Colon (tissue), 2 donors: ENCODE data around the gene CLSTN2.

Experiments used
- FAIRE-seq: peaks from 2 replicates; lab custom pipeline; 2012; peaks lifted over from hg19 to GRCh38; lab: Jason Lieb, UNC
- donor health status: control.
- donor health status: control.

CLSTN2 gene

DNA sequence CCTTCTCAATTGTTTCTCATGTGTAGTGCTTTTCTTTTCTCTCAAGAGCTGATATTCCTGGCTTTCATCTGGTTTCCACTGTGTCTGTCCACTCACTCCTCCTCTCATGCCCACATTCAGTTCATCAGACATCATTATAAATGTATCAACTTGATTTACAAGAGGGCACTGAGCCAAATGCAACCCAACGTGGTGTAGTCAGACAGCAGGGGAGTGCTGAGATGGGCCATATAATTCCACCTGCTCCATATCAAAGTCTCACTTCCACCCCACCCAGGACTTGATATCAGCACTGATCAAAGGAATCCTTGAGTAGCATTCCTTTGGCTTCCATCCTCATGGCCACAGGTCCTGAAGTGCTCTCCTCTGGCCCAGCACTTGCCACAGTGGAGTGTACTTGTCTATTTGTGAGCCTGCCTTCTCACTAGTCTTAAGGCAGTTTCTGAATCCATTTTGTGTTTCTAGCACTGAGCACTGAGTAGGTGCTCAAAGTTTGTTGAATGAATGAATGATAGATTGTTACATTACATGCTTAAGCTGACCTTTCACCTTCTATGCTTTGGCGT lies 252.8 kb downstream of the CLSTN2 start:
- no peak for FAIRE-seq

- no peak for FAIRE-seq
These were observed 253.3 kb downstream of the CLSTN2 start for GRCh38 chr3:140188285-140188684.

- peak; percentile 70 for FAIRE-seq
These were observed 254.3 kb downstream of the CLSTN2 start for GRCh38 chr3:140189267-140189666.

GRCh38 chr3:140189976-140190375 lies 255.0 kb downstream of the CLSTN2 start:
- FAIRE-seq: no peak

DNA sequence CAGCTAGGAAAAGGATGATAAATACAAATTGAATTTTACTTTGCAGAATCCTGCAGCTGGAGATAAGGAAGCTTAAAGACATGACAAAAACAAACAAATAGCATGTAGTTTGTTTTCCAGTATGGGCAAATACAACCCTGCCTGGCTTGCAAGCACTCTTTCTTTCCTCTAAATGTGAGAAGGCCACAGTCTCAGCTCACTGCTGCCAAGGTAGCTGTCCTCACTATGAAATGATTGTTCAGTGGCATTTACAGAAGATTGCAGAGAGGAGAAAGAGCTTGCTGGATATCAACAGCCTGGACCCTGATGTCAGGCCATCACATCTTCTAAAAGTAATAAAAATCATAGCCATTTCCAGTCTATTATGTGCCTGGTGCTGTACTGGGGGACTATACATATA lies 262.0 kb downstream of the CLSTN2 start:
- no peak for FAIRE-seq

DNA sequence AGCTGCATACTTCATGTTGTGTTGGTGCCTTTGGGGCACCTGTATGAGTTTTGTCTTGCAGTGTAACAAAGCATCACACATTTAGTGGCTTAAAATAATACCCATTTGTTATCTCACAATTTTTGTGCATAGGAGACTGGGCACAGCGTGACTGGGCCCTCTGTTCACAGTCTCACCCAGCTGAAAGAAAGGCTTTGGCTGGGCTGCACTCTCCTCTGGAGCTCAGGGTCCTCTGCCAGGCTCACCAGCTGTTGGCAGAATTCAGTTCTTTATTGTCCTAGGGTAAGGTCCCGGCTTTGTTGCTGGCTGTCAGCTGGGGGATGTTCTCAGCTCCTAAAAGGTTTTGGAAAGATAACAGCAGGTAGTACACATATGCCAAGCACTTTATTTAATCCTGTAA lies 263.3 kb downstream of the CLSTN2 start:
- FAIRE-seq: no peak

GRCh38 chr3:140199008-140199407 lies 264.0 kb downstream of the CLSTN2 start:
- FAIRE-seq: no peak

DNA sequence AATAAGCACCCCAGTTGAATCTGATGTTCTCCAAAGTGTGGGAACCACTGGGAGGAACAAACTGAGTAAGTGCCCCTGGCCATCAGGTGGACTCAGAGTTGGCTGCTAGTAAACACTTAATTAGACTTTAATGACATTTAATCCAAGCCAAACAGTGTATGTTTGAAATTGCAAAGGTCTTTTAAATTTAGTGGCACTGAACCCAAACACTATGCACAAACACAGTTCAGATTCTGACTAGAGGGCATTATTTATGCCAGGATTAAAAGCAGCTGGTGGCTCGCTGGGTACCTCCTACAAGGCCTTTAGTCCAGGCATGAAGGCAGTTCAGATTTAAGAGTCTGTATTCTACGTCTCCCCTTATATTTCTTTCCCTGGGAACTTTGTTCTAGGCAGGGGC lies 264.8 kb downstream of the CLSTN2 start:
- FAIRE-seq: no peak

DNA sequence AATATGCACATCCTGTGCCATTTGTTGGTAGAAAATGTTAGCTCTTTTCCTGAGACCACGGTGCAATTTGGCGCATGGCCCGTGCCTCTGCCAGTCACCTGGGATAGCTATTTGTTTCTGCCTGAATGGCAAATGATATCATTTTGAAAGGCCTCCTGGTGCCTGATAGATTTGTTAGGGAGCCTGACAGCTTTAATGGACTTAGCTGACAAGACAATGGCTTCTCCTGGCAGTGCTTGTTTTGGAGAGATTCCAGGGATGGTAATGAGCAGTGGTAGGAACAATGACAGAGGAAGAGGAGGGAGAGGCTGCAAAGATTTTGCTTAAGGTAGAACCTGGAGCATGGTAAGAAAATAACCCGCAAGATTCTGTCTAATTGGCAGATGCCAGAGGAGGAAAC lies 268.5 kb downstream of the CLSTN2 start:
- FAIRE-seq: no peak

- FAIRE-seq: no peak
These were observed 269.4 kb downstream of the CLSTN2 start for GRCh38 chr3:140204271-140204984.

DNA sequence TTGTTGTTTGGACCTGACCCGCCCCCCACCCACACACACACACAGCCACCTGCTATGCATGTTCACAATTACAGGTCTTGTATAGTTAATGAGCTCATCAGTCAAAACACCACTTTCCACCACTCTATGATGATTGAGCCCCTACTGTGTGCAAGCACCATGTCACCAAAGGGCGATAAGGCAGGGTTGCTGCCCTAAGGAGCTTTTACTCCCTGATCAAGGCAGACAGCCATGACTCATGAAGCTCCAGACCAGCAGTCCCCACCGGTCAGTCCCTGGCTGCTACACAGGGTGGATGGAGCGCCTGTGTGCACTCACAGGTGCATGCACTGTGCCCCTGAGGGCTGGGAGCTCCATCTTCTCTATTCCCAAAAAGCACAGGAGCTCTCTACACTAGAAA lies 270.6 kb downstream of the CLSTN2 start:
- FAIRE-seq: no peak

- FAIRE-seq: no peak
These were observed 271.4 kb downstream of the CLSTN2 start for GRCh38 chr3:140206196-140207040.

DNA sequence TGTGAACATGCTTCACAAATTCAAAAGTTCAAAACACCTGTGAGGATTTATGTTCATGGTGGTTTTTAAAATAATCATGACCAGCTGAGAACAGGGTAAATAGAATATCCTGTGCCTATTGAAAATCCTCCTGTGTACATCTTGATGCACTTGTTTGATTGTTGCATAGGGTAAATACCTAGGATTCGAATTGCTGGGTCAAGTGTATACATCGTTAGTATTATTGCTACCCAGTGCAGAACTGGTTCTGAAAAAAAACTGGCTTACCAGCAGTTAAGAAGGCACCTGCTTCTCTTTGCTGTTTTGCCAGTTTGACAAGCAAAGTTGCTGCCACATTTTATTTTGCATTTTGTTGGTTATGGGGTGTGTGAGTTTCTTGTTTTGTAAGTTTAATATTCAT lies 272.6 kb downstream of the CLSTN2 start:
- FAIRE-seq: no peak

- no peak for FAIRE-seq
These were observed 281.3 kb downstream of the CLSTN2 start for GRCh38 chr3:140216249-140216648.

- no peak for FAIRE-seq
These were observed 284.3 kb downstream of the CLSTN2 start for GRCh38 chr3:140219291-140219690.

DNA sequence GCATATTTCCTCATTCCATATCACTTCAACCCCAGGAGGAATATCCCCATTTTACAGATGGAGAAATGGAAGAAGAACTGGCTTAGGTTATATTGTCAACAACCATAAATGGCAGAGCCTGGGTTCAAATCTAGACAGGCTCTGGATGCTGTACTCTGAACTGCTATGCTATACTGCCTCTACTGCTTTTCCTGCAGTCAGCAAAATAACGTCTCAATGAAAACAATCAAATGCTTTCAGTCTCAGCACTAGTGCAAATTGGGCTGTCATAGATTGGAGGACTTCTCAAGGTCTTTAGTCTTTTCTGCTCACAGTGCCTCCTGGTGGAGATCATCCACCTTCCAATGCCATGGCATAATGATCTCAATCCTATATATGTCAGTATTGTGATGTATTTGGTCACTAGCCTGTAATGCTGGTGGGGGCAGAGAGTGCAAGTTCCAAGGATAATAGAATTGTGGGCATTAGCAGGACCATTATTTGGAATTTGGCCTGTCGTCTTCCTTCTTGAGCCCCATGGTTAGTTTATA lies 285.0 kb downstream of the CLSTN2 start:
- FAIRE-seq: no peak

DNA sequence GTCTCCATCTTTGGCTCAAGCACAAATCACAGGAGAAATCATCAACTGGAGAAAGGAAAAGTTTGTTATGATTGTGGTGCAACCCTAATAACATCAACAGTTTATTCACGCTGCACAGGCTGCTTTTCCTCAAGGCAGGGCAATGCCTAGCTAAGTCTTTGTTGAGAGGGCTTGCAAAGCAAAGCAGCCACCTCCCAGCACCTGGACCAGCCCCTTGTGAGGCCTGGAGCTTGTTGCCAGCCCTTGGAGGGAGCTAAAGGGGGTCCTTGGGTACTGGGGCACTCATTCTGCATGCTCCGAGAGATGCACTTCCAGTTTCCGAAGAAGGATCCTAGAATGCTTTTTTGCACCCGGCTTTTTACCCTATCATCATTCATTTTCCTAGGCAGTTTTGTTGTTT lies 288.2 kb downstream of the CLSTN2 start:
- no peak for FAIRE-seq

DNA sequence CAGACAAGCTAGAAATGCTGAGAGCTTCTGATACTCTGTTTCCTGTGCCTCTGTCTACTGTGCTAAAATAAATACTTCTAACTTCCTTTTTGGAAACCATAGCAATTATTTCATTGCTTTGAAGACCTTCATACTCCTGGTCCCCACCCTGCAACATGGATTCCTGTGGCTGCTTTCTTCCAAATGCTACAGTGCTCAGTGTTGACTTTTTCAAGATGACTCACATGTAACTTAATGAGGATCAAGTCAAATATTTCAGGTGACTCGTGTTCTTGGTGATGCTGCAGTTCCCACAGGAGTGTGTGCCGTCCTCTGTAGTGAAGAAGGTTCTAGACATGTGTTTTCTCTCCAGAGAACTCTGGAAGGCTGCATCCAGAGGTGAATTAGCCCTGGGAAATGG lies 288.6 kb downstream of the CLSTN2 start:
- no peak for FAIRE-seq

DNA sequence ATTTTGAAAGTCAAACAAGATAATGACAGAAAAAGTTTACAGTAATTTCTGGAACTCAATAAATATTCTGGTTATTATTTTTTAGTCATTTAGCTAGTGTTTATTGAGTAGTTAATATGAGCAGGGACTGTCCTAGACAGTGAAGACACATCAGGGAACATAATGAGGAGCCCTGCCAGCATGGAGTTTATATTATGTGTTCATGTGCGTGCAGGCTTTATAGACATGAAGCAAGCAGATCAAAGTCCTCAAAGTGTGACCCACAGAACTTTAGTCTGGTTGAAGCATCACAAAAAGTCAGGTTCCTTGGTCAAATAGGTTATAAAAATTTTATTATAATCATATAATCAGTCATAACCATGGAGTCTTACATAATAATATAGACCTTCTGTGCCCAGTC lies 289.3 kb downstream of the CLSTN2 start:
- FAIRE-seq: no peak

DNA sequence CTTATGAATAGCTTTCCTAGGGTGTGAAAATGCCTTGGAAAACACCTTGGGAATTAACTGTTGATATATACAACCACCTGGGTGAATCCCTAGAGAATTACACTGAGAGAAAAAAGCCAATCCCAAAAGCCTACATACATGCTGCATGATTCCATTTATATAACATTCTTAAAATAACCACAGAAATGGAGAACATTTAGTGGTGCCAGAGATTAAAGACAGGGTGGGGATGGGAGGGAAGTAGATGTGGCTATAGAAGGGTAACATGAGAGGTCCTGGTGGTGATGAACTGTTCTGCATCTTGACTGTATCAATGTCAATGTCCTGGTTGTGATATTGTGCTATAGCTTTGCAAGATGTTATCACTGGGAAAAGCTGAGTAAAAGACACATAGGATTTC lies 291.0 kb downstream of the CLSTN2 start:
- FAIRE-seq: no peak

DNA sequence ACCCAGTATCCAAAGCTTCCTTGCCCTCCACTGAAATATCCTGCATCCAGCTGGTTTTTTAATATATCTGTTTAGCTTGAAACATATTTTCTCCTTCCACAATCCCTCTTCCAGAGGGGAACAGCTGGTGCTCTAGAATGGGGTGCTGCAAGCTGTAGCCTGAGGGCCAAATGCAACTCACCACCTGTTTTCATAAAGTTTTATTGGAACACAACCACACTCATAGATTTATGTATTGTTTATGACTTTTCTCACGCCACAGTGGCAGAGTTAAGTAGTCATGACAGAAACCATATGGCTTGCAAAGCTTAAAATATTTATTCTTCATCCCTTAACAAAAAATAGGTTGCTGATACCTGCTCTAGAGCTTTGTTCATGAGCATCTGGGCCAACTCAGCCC lies 298.7 kb downstream of the CLSTN2 start:
- no peak for FAIRE-seq

- FAIRE-seq: no peak
These were observed 299.3 kb downstream of the CLSTN2 start for GRCh38 chr3:140234256-140234655.

- no peak for FAIRE-seq
These were observed 302.0 kb downstream of the CLSTN2 start for GRCh38 chr3:140236836-140237501.
